ENCODE results near the gene CTSC.

DNA sequence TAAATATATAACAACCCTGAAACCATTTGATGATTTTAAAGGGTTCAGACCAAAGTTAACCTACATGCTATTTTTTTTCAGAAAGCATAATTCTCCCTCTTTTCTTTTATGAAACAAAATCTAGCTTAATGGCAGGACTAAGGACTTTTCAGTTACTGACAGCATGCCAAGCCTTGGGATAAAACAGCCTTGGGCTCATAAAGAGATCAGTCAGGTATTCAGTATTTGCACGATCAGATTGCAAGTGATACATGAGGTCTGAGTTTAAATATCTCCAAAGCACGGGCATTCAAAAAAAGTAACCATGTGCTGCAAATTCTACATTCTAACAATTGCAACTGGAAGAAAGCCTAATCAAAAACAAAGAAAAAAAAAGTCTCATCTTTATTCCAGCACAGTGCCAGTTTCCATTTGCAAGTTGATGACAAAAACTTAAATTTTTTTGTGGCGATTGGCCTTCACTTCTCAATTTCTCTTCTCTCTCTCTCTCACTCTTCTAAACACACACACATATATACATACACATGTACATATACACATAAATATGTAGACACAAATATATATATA is 60.1 kb downstream of the CTSC start:
- TF ChIP-seq POLR2AphosphoS5 (IDR thresholded peaks at IDR 0.05; ENCODE audit: low read depth, low read length) (no peak), POLR2A (IDR thresholded peaks at IDR 0.05; ENCODE audit: low read depth, low read length) (no peak)
